Effector memory CD8-positive, alpha-beta T cell (primary cell): ENCODE data around the gene ZNF586.
"Not testable (repeated sequence)": the region's sequence is repeated elsewhere in the genome, so short reads cannot be mapped to it uniquely, and the experiment has no call there.

ENCODE experiments used
- ATAC-seq: fragments of 150-1000 bp; cut with Tn5 transposase; replicated peaks from 2 replicates; pipeline ENCODE4 v1.10.0; 2021; ENCODE audit warnings: mild to moderate bottlenecking, moderate library complexity
- DNase-seq, 3 experiments: peaks; one replicate each; pipeline ENCODE4 v3.0.0; 2021
- H3K27ac Mint-ChIP-seq, 2 donors: one replicate each; pipeline ENCODE4 v1.8.0; 2022; ENCODE audit warnings: mild to moderate bottlenecking in 2 of 2, mixed read lengths in 2 of 2, moderate library complexity in 2 of 2
- H3K27me3 Mint-ChIP-seq, 2 donors: one replicate each; pipeline ENCODE4 v1.8.0; 2022; ENCODE audit warnings: mixed read lengths in 2 of 2
- H3K36me3 Mint-ChIP-seq: one replicate; pipeline ENCODE4 v1.8.0; 2022; ENCODE audit warnings: mild to moderate bottlenecking, moderate library complexity, mixed read lengths; ENCODE audit not compliant: insufficient read depth
- H3K4me1 Mint-ChIP-seq, 2 donors: one replicate each; pipeline ENCODE4 v1.8.0; 2022; ENCODE audit warnings: low read depth in 2 of 2, mixed read lengths in 2 of 2
- H3K4me3 Mint-ChIP-seq, 2 donors: one replicate each; pipeline ENCODE4 v1.8.0; 2022; ENCODE audit warnings: mild to moderate bottlenecking in 2 of 2, mixed read lengths in 2 of 2, moderate library complexity in 2 of 2
- H3K9me3 Mint-ChIP-seq, 2 donors: one replicate each; pipeline ENCODE4 v1.8.0; 2022; ENCODE audit warnings: mixed read lengths in 2 of 2

ZNF586 gene

DNA sequence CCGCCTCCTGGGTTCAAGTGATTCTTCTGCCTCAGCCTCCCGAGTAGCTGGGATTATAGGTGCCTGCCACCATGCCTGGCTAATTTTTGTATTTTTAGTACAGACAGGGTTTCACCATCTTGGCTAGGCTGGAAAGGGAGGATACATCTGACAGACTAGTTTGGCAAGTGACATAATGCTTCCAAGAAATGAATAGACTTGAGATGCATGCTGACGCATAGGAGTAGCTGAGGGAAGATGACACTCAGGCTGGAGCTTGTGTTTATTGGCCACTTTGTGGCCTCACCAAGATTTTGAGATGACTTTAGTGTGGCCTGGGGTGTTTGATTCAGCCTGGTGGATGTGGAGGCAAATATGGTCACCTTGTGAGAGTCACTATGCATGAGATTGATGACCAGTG, 4.0 kb downstream of the ZNF586 start:
- Mint-ChIP-seq H3K9me3 (peaks cover 18 to 22% of the 10 kb centered on the region in 2 donors), H3K4me1 (peaks cover 26 to 27% of the 10 kb centered on the region in 2 donors), H3K27me3 (no peaks in the 10 kb centered on the region), H3K27ac (peak overlapping the region in 1 of 2 donors; percentile 19), H3K36me3 (peaks cover 68% of the 10 kb centered on the region), H3K4me3 (peak overlapping the region; percentile 31 to 48)
- ATAC-seq, result no peak
- no peak for DNase-seq

DNA sequence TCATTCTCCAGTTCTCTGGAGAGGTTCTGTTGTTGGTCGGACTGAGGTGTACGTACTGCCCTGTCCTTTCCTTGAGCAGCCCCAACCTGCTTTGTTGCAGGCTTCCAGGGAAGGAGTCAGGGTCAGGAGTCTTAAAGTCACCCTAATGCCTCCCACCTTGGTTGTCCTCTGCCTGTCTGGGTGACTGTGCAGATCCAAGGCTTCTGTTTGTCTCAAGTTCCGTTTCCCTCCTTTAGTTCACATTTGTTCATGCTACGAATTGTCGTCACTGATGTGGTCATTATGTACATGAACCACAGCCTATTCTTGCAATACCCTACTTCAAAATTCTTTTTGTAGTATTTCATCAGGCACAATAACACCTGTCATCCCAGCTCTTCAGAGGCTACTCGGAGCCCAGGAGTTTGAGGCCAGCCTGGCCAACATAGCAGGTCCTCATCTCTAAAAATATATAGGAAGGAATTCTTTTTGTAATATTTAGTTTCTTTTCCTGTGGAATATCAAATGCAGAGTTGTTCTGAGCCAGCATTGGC, 7.4 kb downstream of the ZNF586 start:
- DNase-seq, result no peak
- Mint-ChIP-seq H3K36me3 (peaks cover 66% of the 10 kb centered on the region), H3K4me3 (no peak overlapping the region), H3K27ac (no peak overlapping the region), H3K27me3 (no peaks in the 10 kb centered on the region), H3K4me1 (peaks cover 12% of the 10 kb centered on the region in 2 donors), H3K9me3 (peaks cover 16 to 29% of the 10 kb centered on the region in 2 donors)
- no peak for ATAC-seq

DNA sequence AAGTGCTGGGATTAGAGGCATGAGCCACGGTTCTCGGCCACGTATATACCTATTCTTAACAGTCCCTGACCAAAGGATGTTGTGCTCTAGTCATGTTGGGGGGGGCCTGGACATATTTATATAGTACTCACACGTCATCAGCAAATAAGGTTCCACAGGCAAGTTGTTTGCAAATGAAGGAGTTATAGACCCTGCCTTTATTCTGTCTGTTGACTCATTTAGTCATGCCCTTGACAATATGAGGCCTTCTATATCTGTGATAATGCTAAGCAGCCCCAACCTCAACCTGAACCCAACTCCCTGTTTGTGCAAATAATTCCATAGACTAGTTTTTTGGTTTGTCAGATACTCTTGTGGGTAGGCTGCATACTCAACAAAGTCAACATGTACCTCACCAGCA, 8.9 kb downstream of the ZNF586 start:
- no peak for DNase-seq
- peaks cover 16 to 23% of the 10 kb centered on the region in 2 donors for H3K9me3 Mint-ChIP-seq
- ATAC-seq, result no peak
- no peak overlapping the region for H3K4me3 Mint-ChIP-seq
- H3K27me3 Mint-ChIP-seq, result no peaks in the 10 kb centered on the region
- H3K27ac Mint-ChIP-seq, result no peak overlapping the region
- H3K4me1 Mint-ChIP-seq, result peaks cover 9 to 11% of the 10 kb centered on the region in 2 donors
- peaks cover 65% of the 10 kb centered on the region for H3K36me3 Mint-ChIP-seq

DNA sequence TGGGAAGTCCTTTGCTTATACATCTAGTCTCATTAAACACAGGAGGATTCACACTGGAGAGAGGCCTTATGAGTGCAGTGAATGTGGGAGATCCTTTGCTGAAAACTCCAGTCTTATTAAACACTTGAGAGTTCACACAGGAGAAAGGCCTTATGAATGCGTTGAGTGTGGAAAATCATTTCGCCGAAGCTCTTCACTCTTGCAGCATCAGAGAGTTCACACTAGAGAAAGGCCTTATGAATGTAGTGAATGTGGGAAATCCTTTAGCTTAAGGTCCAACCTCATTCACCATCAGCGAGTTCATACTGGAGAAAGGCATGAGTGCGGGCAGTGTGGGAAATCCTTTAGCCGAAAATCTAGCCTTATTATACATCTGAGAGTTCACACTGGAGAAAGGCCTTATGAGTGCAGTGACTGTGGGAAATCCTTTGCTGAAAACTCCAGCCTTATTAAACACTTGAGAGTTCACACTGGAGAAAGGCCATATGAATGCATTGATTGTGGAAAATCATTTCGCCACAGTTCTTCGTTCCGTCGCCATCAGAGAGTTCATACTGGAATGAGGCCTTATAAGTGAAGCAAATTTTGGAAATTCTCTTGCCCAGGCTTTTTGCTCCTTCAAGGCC, 9.9 kb downstream of the ZNF586 start:
- Mint-ChIP-seq H3K36me3 (peaks cover 58% of the 10 kb centered on the region), H3K27ac (no peak overlapping the region), H3K9me3 (peaks cover 13 to 17% of the 10 kb centered on the region in 2 donors), H3K4me1 (peaks cover 6% of the 10 kb centered on the region in 2 donors), H3K4me3 (no peak overlapping the region), H3K27me3 (no peaks in the 10 kb centered on the region)
- ATAC-seq, result no peak
- no peak for DNase-seq

DNA sequence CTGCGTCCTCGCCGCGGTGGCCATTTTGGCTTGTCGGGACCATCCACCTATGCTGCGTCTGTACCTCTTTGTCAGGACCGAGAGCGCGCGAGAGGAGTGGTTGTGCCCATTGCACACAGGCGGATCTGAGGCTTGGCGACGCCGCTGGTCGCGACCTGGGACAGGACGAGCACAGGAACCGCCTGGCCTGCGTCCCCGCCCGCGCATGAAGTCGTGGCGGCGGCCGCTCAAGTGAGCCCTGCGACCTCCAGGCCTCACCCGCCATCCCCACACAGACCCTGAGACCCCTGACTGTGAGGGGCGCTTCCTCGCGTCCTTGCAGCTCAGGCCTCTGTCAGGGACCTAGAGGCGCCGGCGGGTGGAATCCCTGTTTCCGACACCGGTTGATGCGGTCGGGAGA, 16.8 kb downstream of the ZNF586 start:
- DNase-seq (no peak), ATAC-seq (no peak)
- Mint-ChIP-seq H3K9me3 (peaks cover 9 to 16% of the 10 kb centered on the region in 2 donors), H3K4me1 (peaks cover 0 to 5% of the 10 kb centered on the region in 2 donors), H3K4me3 (no peak overlapping the region), H3K36me3 (peaks cover 25% of the 10 kb centered on the region), H3K27ac (peak overlapping the region in 1 of 2 donors; percentile 76), H3K27me3 (no peaks in the 10 kb centered on the region)

DNA sequence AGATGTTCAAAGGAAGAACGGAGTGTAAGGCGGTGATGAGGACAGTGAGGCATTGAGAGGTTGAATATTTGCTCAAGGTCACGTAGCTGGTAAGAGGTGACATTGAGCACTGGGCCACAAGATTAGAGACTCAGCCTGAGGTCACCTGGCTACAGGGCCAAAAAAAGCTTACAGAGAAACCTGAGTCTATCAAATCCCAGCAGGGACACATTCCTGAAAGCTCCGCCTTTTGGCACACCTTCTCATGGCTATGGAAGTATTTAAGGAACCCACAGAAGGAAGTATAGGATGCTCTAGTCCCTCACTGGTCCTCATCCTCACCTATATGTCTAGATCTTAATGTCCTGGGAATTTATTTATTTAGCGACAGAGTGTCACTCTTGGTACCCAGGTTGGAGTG, 17.4 kb downstream of the ZNF586 start:
- H3K4me3 Mint-ChIP-seq, result no peak overlapping the region
- H3K27me3 Mint-ChIP-seq, result no peaks in the 10 kb centered on the region
- H3K9me3 Mint-ChIP-seq, result peaks cover 9 to 16% of the 10 kb centered on the region in 2 donors
- DNase-seq (no peak), ATAC-seq (no peak)
- peaks cover 0 to 5% of the 10 kb centered on the region in 2 donors for H3K4me1 Mint-ChIP-seq
- H3K36me3 Mint-ChIP-seq, result peaks cover 23% of the 10 kb centered on the region
- no peak overlapping the region for H3K27ac Mint-ChIP-seq

DNA sequence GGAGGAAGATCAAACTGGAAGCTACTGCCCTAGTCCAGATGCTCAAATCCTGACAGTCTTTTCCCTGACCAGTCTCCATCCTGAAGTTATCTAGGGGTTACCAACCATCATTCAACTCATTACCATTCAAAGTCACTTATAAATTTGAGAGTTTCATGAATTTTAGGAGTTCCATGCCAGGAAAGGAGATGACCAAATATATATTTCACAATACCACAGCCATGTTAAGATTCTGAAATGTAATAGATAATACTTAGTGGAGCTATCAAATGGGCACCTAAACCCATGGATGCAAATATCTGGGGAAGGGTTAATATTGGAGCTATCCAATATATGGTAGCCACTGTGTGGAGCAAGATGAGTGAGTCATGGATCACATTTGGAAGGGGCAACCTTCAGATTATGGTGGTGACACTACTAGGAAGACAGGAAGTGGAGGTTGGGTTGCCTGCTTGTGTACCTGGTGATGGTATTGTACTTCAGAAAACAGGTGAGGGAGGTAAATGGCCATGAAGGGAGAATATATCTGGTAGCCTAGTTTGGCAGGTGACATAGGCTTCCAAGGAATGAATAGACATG, 18.7 kb downstream of the ZNF586 start:
- Mint-ChIP-seq H3K27ac (no peak overlapping the region), H3K27me3 (no peaks in the 10 kb centered on the region), H3K4me1 (peaks cover 0 to 5% of the 10 kb centered on the region in 2 donors), H3K36me3 (peaks cover 20% of the 10 kb centered on the region), H3K9me3 (peaks cover 9 to 16% of the 10 kb centered on the region in 2 donors), H3K4me3 (no peak overlapping the region)
- DNase-seq, result no peak
- no peak for ATAC-seq

DNA sequence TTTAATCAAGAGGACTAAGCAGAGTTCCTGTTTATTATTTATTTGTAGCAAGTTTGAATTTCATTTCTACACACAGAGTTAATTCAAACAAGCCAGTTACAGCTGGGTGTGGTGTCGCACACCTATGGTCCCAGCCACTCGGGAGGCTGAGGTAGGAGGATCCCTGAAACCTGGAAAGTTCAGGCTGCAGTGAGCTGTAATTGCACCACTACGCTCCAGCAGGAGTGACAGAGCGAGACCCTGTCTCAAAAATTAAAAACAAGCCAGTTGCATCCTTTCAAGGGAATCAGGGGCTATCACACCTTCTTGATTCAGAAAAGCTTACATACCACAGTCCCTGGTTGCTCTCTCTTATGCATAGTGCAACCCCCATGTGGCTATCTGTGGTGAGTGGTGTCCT, 19.8 kb downstream of the ZNF586 start:
- peaks cover 9 to 16% of the 10 kb centered on the region in 2 donors for H3K9me3 Mint-ChIP-seq
- ATAC-seq, result no peak

DNA sequence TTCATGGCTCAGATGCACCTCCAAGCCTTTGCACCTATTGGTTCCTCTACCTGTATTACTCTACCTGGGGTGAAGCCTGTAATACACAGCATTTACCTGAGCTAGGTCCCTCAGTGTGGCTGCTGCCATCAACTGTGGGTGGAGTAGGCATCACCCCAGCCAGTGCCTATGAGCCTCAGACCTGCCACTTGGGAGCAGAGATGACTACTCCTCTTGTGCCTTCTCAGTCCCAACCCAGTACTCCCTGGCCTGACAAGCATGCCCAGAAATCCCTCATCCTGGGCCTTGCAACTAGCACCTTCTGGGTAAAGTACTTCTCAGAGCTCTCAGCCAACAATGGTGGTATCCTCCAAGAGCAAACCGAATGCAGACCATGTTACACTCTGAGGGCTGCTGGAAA, 27.1 kb downstream of the ZNF586 start:
- peaks cover 12% of the 10 kb centered on the region for H3K36me3 Mint-ChIP-seq
- H3K27me3 Mint-ChIP-seq, ATAC-seq, H3K4me1 Mint-ChIP-seq, H3K27ac Mint-ChIP-seq, DNase-seq, H3K4me3 Mint-ChIP-seq, H3K9me3 Mint-ChIP-seq: not testable (repeated sequence)

More for the DNA sequence above, 19.8 kb downstream of the ZNF586 start:
- Mint-ChIP-seq H3K27me3 (no peaks in the 10 kb centered on the region), H3K27ac (no peak overlapping the region), H3K4me3 (no peak overlapping the region), H3K4me1 (peaks cover 0 to 5% of the 10 kb centered on the region in 2 donors), H3K36me3 (peaks cover 27% of the 10 kb centered on the region)
- no peak for DNase-seq

DNA sequence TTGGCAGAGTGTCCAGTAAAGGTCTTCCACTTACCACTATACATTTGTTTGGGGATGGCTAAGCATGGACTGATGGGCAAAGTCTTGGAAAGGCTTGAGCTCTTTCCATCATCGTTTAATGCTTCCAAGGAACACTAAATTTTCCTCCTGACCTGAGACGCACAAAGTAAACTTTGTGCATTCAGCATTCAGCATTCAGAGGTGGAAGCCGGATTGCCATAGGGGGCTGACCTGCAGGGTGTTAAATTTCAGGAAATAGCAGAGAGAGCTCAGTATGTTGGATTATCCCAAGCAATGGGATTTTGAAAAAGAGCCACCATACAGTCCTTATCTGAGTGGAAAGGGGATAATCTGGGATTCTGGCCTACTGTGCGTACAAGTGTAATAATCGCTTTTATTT, 31.2 kb downstream of the ZNF586 start:
- no peak overlapping the region for H3K27ac Mint-ChIP-seq
- peaks cover under 1% of the 10 kb centered on the region for H3K36me3 Mint-ChIP-seq
- peaks cover 7 to 8% of the 10 kb centered on the region in 2 donors for H3K4me1 Mint-ChIP-seq
- ATAC-seq (no peak), DNase-seq (no peak)
- no peaks in the 10 kb centered on the region for H3K27me3 Mint-ChIP-seq
- no peak overlapping the region for H3K4me3 Mint-ChIP-seq
- no peaks in the 10 kb centered on the region for H3K9me3 Mint-ChIP-seq

DNA sequence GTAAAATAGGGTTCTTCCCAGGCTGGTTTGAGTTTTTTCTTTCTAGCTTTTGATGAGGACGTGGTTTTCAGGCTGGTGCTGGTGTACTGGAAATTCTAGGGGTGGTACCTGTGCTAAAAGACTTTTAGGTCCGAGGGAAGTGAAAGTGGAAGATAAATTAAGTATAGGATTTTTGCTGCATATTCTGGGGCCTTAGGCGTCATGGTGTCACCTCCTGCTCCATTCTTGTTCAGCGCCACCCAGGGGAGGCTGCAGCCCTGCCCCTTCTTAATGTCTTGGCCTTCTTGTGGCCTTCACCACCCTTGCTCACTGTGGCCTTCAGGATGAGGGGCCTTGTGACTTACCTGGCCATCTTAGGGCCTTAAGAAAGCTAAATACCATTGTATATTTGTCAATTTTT, 32.8 kb downstream of the ZNF586 start:
- Mint-ChIP-seq H3K4me1 (peaks cover 7 to 8% of the 10 kb centered on the region in 2 donors), H3K27me3 (no peaks in the 10 kb centered on the region), H3K36me3 (no peaks in the 10 kb centered on the region), H3K27ac (no peak overlapping the region), H3K9me3 (no peaks in the 10 kb centered on the region), H3K4me3 (no peak overlapping the region)
- ATAC-seq (no peak), DNase-seq (no peak)

DNA sequence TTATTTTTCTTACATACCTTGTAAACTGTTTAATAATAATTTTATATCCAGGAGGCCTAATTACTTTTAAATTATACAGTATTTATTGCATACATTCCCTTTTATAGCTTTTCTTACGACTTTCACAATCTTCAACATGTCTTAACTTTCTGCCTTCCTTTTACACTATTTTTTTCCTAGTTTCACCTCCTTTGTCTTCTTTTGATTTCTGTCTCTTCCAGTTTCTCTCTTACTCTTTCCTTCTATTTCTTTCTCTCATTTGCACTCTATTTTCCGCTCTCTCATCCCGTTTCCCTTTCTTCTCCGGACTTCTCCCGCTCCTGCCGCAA, 33.8 kb downstream of the ZNF586 start:
- peak overlapping the region in 1 of 2 donors; percentile 24 for H3K27ac Mint-ChIP-seq
- ATAC-seq (no peak), DNase-seq (no peak)
- peak overlapping the region in 1 of 2 donors; percentile 42 for H3K4me3 Mint-ChIP-seq
- peaks cover 7 to 8% of the 10 kb centered on the region in 2 donors for H3K4me1 Mint-ChIP-seq
- no peaks in the 10 kb centered on the region for H3K9me3 Mint-ChIP-seq
- H3K36me3 Mint-ChIP-seq, result no peaks in the 10 kb centered on the region
- H3K27me3 Mint-ChIP-seq, result no peaks in the 10 kb centered on the region

DNA sequence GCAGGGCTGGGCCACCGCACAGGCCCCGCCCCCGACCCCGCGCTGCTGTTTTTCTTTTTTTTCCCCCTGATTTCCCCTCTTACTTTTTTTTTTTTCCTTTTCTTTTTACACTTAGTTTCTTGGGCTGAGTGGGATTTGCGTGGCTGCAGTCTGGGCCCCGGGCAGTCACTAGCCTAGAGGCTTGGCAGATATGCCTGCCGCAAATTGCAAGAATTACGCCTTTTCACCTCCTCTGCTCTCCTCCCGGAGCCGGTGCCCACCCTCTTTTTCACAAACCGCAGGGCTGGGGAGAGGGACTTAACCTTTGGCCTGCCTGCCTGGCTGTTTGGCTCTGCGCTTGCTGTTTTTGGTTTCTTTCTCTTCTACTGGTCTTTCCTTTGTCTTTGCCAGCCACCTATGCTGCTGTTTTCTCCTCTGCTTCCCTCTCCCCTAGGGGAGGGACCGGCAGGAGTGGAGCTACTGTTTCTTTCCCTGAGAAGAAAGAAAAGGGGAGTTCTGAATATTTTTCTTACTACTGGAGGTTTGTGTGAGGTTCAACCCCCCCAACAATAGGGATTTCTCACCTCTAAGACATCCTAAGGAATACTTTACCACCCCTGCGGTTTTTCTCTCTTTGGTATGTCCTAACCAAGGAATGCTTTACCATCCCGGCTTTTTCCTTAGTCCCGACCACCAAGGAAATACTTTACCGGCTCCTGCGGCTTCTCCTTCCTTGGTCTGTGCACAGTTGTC, 34.3 kb downstream of the ZNF586 start:
- peak overlapping the region in 1 of 2 donors; percentile 24 for H3K27ac Mint-ChIP-seq
- no peaks in the 10 kb centered on the region for H3K36me3 Mint-ChIP-seq
- DNase-seq (no peak), ATAC-seq (no peak)
- H3K4me1 Mint-ChIP-seq, result peaks cover 7 to 8% of the 10 kb centered on the region in 2 donors
- peak overlapping the region; percentile 27 to 42 for H3K4me3 Mint-ChIP-seq
- H3K9me3 Mint-ChIP-seq, result no peaks in the 10 kb centered on the region
- no peaks in the 10 kb centered on the region for H3K27me3 Mint-ChIP-seq

DNA sequence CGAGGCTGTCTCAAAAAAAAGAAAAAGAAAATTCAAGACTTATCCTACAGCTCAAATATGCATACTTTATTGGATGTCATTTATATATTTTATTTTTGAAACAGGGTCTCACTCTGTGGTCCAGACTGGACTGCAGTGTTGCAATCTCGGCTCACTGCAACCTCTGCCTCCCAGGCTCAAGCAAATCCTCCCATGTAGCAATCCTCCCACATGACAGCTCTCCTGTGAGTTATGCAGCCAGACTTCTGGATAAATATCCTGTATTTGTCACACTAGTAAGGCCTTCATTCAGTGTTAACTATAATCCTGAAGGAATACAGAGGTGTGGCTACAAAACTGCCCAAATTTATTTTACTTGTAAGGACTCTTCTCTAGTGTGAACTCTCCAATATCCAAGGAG, 38.1 kb downstream of the ZNF586 start:
- ATAC-seq (no peak), DNase-seq (no peak)
- Mint-ChIP-seq H3K36me3 (peaks cover 9% of the 10 kb centered on the region), H3K27ac (no peak overlapping the region), H3K9me3 (no peaks in the 10 kb centered on the region), H3K27me3 (no peaks in the 10 kb centered on the region), H3K4me3 (no peak overlapping the region), H3K4me1 (peaks cover 14 to 20% of the 10 kb centered on the region in 2 donors)
